PC-3 (cell line): ENCODE results near the gene EDEM3.

Experiments used
- CTCF ChIP-seq: fragments of 300-600 bp; sonication (generic); conservative IDR thresholded peaks from 2 replicates; pipeline ENCODE4 v1.5.1; 2017; ENCODE audit warnings: antibody characterized with exemption, low read depth, mild to moderate bottlenecking, low read length
- EZH2 ChIP-seq: fragments of 300-600 bp; sonication (generic); IDR thresholded peaks from one replicate; pipeline ENCODE4 v1.6.1; 2017; ENCODE audit warnings: antibody characterized with exemption, mild to moderate bottlenecking, low read length; ENCODE audit not compliant: unreplicated experiment
- EZH2phosphoT487 ChIP-seq: fragments of 300-600 bp; sonication (generic); IDR thresholded peaks from 2 replicates; pipeline ENCODE4 v1.6.1; 2018; ENCODE audit warnings: mild to moderate bottlenecking, antibody characterized with exemption, low read length, borderline replicate concordance

- no peak for TF ChIP-seq CTCF
- no peak for TF ChIP-seq EZH2
- TF ChIP-seq EZH2phosphoT487 = no peak
Measured at GRCh38 chr1:184790642-184791549, 36.2 kb upstream of the EDEM3 start.
